Psoas muscle (tissue), 8 donors: Measurements from ENCODE around the gene RBSN. TPM values are rescaled to one million over a fixed set of nuclear protein-coding genes. Genes with fewer than 3 reads are reported as not detected.

Experiments
- ATAC-seq, 4 donors: fragments of 200-7000 bp; cut with Tn5 transposase; one replicate each; pipeline ENCODE4 v1.9.1; 2020; ENCODE audit warnings: moderate library complexity in 3 of 4, mild to moderate bottlenecking in 2 of 4
- DNase-seq, 2 donors: peaks; one replicate each; pipeline ENCODE4 v3.0.0-alpha.2; 2020
- H3K27ac ChIP-seq: fragments of 200-600 bp; one replicate; pipeline ENCODE4 v1.8.0; 2022
- H3K27me3 ChIP-seq, 3 donors: fragments of 200-600 bp in 1 of 3; one replicate each; pipeline versions ENCODE4 v1.6.1 to v1.8.0; 2013 to 2022; ENCODE audit warnings: low read length in 2 of 3, mild to moderate bottlenecking in 2 of 3, moderate library complexity in 1 of 3; ENCODE audit not compliant: insufficient read depth in 3 of 3
- H3K36me3 ChIP-seq, 2 donors: fragments of 200-600 bp in 1 of 2; one replicate each; pipeline versions ENCODE4 v1.6.1 to v1.8.0; 2013 to 2022; ENCODE audit warnings: low read depth in 1 of 2, mild to moderate bottlenecking in 1 of 2, moderate library complexity in 1 of 2; ENCODE audit not compliant: insufficient read depth in 1 of 2
- H3K4me1 ChIP-seq: fragments of 200-600 bp; one replicate; pipeline ENCODE4 v1.8.0; 2022
- H3K4me3 ChIP-seq: fragments of 200-600 bp; one replicate; pipeline ENCODE4 v1.8.0; 2022; ENCODE audit warnings: mild to moderate bottlenecking
- H3K9me3 ChIP-seq: fragments of 200-600 bp; one replicate; pipeline ENCODE4 v1.8.0; 2022
- CTCF ChIP-seq: fragments of 200-600 bp; IDR thresholded peaks from one replicate; pipeline ENCODE4 v1.8.0; 2022; ENCODE audit warnings: antibody characterized with exemption
- WGBS, 3 donors: extraction: QIAGEN DNeasy Blood & Tissue Kit; methylation state at CpG; one replicate each; pipeline versions ENCODE4 v1.1.6 to v1.1.7; 2013; 5-methylcytosine and 5-hydroxymethylcytosine counted together
- intact Hi-C, 2 donors: fragments of 100-400 bp; cut with DNase I; formaldehyde crosslinking; loops; one replicate each; pipeline versions ENCODE4 v1.11.0 to v1.14.2; 2022
- polyA plus RNA-seq, 3 donors: library from polyadenylated mRNA; stranded (reverse); fragments of 200-250 nt; gene quantifications; one replicate each; pipeline ENCODE4 v1.2.3, GENCODE V29; 2013
- total RNA-seq, 4 donors: library from RNA; stranded (reverse); fragmentation: NEBNext Ultra II Directional in 2 of 4; extraction: Animal tissue kit (Norgen Biotek cat#: 25700) in 2 of 4; gene quantifications; one replicate each; pipeline versions ENCODE4 v1.2.1 to v1.2.4, GENCODE V29; 2021 to 2023
- donor health status: healthy with polysubstance abuse.
- donor health status: DM: no; HTN: no; CAD: no; lungs with moderate emphysema.
- donor health status: Bipolar disorder and iron deficiency.
- donor health status: healthy.
- donor health status: DM: yes; HTN: yes; CAD: no.
- donor health status: DM: no; HTN: no; CAD: no.
- donor health status: DM: no; HTN: no; CAD: no.
- donor health status: DM: yes; HTN: yes; CAD: no.

Gene RBSN
- total and polyA plus RNA-seq, 7 donors = 7.7 to 26.3 (median 21.3) TPM

- no peak for TF ChIP-seq CTCF
- no peaks in the 10 kb centered on the region for H3K9me3 ChIP-seq
- H3K4me1 ChIP-seq = no peaks in the 10 kb centered on the region
- intact Hi-C loops = no loop called here
- no peak for DNase-seq
- H3K36me3 ChIP-seq = no peaks in the 10 kb centered on the region
- no peak overlapping the region for H3K27ac ChIP-seq
- ATAC-seq = no peak
- no peaks in the 10 kb centered on the region for H3K27me3 ChIP-seq
- 81 to 88% (median 81%) methylated on average over 4 of the region's 4 CpGs for WGBS, 3 donors
- H3K4me3 ChIP-seq = no peak overlapping the region
Measured at GRCh38 chr3:15122398-15122797, 23.4 kb upstream of the RBSN start.

GRCh38 chr3:15121936-15122335, 23.0 kb upstream of the RBSN start:
- Histone ChIP-seq H3K27ac (no peak overlapping the region), H3K4me1 (no peaks in the 10 kb centered on the region), H3K9me3 (no peaks in the 10 kb centered on the region), H3K4me3 (no peak overlapping the region), H3K36me3 (no peaks in the 10 kb centered on the region), H3K27me3 (no peaks in the 10 kb centered on the region)
- DNase-seq = no peak
- intact Hi-C loops = no loop called here
- ATAC-seq = no peak
- TF ChIP-seq CTCF = no peak
- 69 to 72% (median 71%) methylated on average over 3 of the region's 3 CpGs for WGBS, 3 donors

- Histone ChIP-seq H3K27me3 (no peaks in the 10 kb centered on the region), H3K36me3 (no peaks in the 10 kb centered on the region), H3K4me3 (no peak overlapping the region), H3K4me1 (no peaks in the 10 kb centered on the region), H3K9me3 (no peaks in the 10 kb centered on the region), H3K27ac (no peak overlapping the region)
- 22 to 33% (median 27%) methylated on average over 2 of the region's 2 CpGs for WGBS, 3 donors
- intact Hi-C loops = no loop called here
- TF ChIP-seq CTCF = no peak
- ATAC-seq (no peak), DNase-seq (no peak)
Measured at GRCh38 chr3:15120986-15121385, 22.0 kb upstream of the RBSN start.

- Histone ChIP-seq H3K9me3 (no peaks in the 10 kb centered on the region), H3K36me3 (no peaks in the 10 kb centered on the region), H3K27ac (no peak overlapping the region), H3K4me1 (no peaks in the 10 kb centered on the region), H3K4me3 (no peak overlapping the region), H3K27me3 (no peaks in the 10 kb centered on the region)
- intact Hi-C loops = loop anchor here in 1 of 2 donors (10.0 kb wide), 1 partner anchor 268 kb away; no protein-coding TSS in a partner anchor
- WGBS, 3 donors = 78 to 83% (median 81%) methylated on average over 3 of the region's 3 CpGs
- DNase-seq = no peak
- TF ChIP-seq CTCF = no peak
- ATAC-seq = no peak
Measured at GRCh38 chr3:15117011-15117410, 18.1 kb upstream of the RBSN start.

- WGBS, 3 donors = 61 to 96% (median 96%) methylated on average over 2 of the region's 2 CpGs
- no peak for TF ChIP-seq CTCF
- DNase-seq = no peak
- no peaks in the 10 kb centered on the region for H3K27me3 ChIP-seq
- H3K4me3 ChIP-seq = no peak overlapping the region
- H3K27ac ChIP-seq = no peak overlapping the region
- H3K9me3 ChIP-seq = no peaks in the 10 kb centered on the region
- intact Hi-C loops = loop anchor here in 1 of 2 donors (10.0 kb wide), 1 partner anchor 269 kb away; no protein-coding TSS in a partner anchor
- H3K36me3 ChIP-seq = no peaks in the 10 kb centered on the region
- H3K4me1 ChIP-seq = no peaks in the 10 kb centered on the region
- no peak for ATAC-seq
Measured at GRCh38 chr3:15116032-15116669, 17.2 kb upstream of the RBSN start.
